Upper lobe of right lung (tissue), 1 donor: ENCODE measurements around the gene G3BP2. TPM values are rescaled to one million over a fixed set of nuclear protein-coding genes. Genes with fewer than 3 reads are reported as not detected.

Experiments
- ATAC-seq: fragments of 200-7000 bp; cut with Tn5 transposase; one replicate; pipeline ENCODE4 v1.9.1; 2020; ENCODE audit warnings: mild to moderate bottlenecking, moderate library complexity
- DNase-seq: peaks from one replicate; pipeline ENCODE4 v3.0.0-alpha.2; 2020
- H3K27ac ChIP-seq: fragments of 200-600 bp; one replicate; pipeline ENCODE4 v1.8.0; 2022
- H3K27me3 ChIP-seq: fragments of 200-600 bp; one replicate; pipeline ENCODE4 v1.8.0; 2022; ENCODE audit warnings: mild to moderate bottlenecking
- H3K36me3 ChIP-seq: fragments of 200-600 bp; one replicate; pipeline ENCODE4 v1.8.0; 2022
- H3K4me1 ChIP-seq: fragments of 200-600 bp; one replicate; pipeline ENCODE4 v1.8.0; 2022
- H3K4me3 ChIP-seq: fragments of 200-600 bp; one replicate; pipeline ENCODE4 v1.8.0; 2022; ENCODE audit warnings: mild to moderate bottlenecking
- H3K9me3 ChIP-seq: fragments of 200-600 bp; one replicate; pipeline ENCODE4 v1.8.0; 2022
- intact Hi-C: fragments of 100-400 bp; cut with DNase I; formaldehyde crosslinking; loops from one replicate; pipeline ENCODE4 v1.11.0; 2022
- total RNA-seq: library from RNA; stranded (reverse); fragmentation: NEBNext Ultra II Directional; extraction: Animal tissue kit (Norgen Biotek cat#: 25700); gene quantifications from one replicate; pipeline ENCODE4 v1.2.1, GENCODE V29; 2021
- TF ChIP-seq, protein P1 (sequence below): fragments of 200-600 bp; IDR thresholded peaks from one replicate; pipeline ENCODE4 v1.8.0; 2022; ENCODE audit warnings: antibody characterized with exemption
- donor health status: DM: no; HTN: yes; CAD: no; lungs with severe emphysema.

The G3BP2 gene
- total RNA-seq, 1 donor from 2014 or later, result 102 TPM

DNA sequence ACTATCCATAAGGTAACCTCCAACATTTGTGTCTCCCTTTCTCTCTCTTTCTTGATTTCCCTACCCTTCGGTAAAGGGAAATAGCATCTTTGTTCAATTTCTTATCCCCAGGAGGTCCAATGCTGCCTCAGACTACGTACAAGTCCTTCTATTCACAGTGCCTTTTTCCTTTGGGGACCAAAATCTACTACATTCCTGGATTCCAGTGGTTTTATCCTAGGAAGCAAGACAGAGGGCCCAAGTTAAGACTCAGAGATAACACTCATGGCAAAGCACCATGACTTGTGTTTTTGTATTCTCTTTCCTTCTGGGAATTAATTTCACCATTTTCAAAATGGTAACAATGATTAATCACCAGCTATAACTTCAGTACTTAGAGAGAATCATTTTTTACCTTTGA, 10.6 kb downstream of the G3BP2 start:
- DNase-seq, result no peak
- no peak overlapping the region for H3K4me3 ChIP-seq
- no peak overlapping the region for H3K27ac ChIP-seq
- ATAC-seq, result no peak
- peaks cover 25% of the 10 kb centered on the region for H3K4me1 ChIP-seq
- no peaks in the 10 kb centered on the region for H3K9me3 ChIP-seq
- no peaks in the 10 kb centered on the region for H3K27me3 ChIP-seq
- H3K36me3 ChIP-seq, result peaks cover 24% of the 10 kb centered on the region
- TF ChIP-seq, protein P1, sequence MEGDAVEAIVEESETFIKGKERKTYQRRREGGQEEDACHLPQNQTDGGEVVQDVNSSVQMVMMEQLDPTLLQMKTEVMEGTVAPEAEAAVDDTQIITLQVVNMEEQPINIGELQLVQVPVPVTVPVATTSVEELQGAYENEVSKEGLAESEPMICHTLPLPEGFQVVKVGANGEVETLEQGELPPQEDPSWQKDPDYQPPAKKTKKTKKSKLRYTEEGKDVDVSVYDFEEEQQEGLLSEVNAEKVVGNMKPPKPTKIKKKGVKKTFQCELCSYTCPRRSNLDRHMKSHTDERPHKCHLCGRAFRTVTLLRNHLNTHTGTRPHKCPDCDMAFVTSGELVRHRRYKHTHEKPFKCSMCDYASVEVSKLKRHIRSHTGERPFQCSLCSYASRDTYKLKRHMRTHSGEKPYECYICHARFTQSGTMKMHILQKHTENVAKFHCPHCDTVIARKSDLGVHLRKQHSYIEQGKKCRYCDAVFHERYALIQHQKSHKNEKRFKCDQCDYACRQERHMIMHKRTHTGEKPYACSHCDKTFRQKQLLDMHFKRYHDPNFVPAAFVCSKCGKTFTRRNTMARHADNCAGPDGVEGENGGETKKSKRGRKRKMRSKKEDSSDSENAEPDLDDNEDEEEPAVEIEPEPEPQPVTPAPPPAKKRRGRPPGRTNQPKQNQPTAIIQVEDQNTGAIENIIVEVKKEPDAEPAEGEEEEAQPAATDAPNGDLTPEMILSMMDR, result no peak
- intact Hi-C loops, result no loop called here

DNA sequence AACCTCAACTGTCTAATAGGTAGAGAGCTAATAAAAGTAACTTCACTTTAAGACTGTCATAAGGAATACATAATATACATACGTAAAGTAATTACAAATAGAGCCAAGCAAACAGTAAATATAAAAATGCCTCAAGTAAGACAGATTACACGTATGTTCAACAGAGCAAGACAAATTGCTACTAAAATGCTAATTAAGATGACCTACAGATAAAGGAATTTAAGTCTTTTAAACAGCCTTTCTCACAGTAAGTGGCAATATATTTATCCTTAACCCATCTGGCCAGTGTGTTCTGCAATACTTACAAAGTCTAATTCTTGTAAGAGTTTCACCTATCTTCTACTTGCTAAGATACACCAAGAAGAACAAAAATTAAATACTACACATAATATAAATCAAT, 12.7 kb downstream of the G3BP2 start:
- H3K4me3 ChIP-seq, result no peak overlapping the region
- H3K27ac ChIP-seq, result no peak overlapping the region
- TF ChIP-seq, protein P1, result no peak
- ATAC-seq (no peak), DNase-seq (no peak)
- no peaks in the 10 kb centered on the region for H3K27me3 ChIP-seq
- peaks cover 13% of the 10 kb centered on the region for H3K4me1 ChIP-seq
- no peaks in the 10 kb centered on the region for H3K9me3 ChIP-seq
- peaks cover 45% of the 10 kb centered on the region for H3K36me3 ChIP-seq
- intact Hi-C loops, result no loop called here

DNA sequence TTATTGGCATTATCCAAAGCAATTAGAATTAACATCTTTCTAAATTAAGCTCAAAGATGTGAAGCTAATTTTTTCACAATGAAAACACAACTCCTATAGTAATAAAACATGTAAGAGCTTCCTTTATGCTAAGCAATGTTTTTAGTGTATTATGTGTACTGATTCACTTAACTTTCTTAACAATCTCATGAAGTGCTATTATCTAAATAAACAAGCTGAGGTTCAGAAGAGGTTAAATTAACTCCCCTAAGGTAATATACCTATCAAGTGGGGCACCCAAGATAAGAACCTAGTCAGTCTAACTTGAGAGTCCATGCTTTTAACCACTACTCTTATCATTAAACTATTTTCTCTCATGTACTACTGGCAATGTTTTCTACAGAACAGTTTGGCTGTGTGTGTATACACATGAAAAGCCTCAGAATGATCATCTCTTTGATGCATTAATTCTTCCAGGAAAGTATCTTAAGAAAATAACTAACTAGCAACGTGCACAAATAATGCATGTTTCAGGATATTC, 13.6 kb downstream of the G3BP2 start:
- H3K4me1 ChIP-seq, result peaks cover 13% of the 10 kb centered on the region
- no peaks in the 10 kb centered on the region for H3K27me3 ChIP-seq
- TF ChIP-seq, protein P1, result no peak
- intact Hi-C loops, result no loop called here
- ATAC-seq (no peak), DNase-seq (no peak)
- peaks cover 54% of the 10 kb centered on the region for H3K36me3 ChIP-seq
- no peak overlapping the region for H3K4me3 ChIP-seq
- no peaks in the 10 kb centered on the region for H3K9me3 ChIP-seq
- no peak overlapping the region for H3K27ac ChIP-seq

DNA sequence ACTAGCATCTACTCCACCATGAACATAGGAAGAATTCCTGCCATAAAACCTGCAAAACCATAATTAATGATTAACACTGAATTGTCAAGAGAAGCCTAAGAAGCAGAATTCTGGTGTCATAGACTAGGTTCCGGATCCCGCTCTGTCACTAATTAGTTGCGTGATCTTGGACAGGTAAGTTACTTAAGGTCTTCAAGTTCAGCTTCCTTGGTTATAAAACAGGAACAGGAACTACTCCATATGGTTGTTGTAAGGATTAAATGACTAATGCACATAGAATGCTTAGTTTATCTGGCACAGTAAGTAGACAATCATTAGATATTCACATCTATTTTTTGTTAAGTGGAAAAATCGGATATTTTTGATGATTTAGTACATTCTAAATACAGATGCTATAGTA, 14.3 kb downstream of the G3BP2 start:
- Histone ChIP-seq H3K27ac (no peak overlapping the region), H3K9me3 (no peaks in the 10 kb centered on the region), H3K36me3 (peaks cover 61% of the 10 kb centered on the region), H3K4me3 (no peak overlapping the region), H3K4me1 (peaks cover 13% of the 10 kb centered on the region), H3K27me3 (no peaks in the 10 kb centered on the region)
- DNase-seq (no peak), ATAC-seq (no peak)
- intact Hi-C loops, result no loop called here
- TF ChIP-seq, protein P1, result no peak

DNA sequence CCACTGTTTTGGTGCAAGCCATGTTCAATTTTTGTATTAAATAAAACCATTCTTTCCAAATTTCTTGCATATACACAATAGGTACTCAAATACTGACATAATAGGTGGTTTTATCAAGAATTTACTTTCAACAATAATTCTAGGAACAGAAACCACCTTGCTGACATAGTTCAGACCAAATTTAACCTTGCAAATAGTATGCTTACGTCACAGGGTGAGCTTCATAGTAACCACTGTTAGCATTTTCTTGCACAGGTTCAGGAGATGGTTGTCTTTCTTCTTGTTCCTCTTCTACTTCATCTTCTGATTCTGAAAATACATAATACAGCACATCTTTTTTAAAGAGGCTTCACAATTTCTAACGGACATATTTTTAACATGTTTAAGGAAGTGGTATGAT, 17.6 kb downstream of the G3BP2 start:
- intact Hi-C loops, result no loop called here
- Histone ChIP-seq H3K27ac (no peak overlapping the region), H3K9me3 (no peaks in the 10 kb centered on the region)

More for the DNA sequence above, 17.6 kb downstream of the G3BP2 start:
- Histone ChIP-seq H3K4me3 (no peak overlapping the region), H3K27me3 (no peaks in the 10 kb centered on the region), H3K4me1 (peaks cover 16% of the 10 kb centered on the region), H3K36me3 (peaks cover 65% of the 10 kb centered on the region)
- TF ChIP-seq, protein P1, result no peak
- DNase-seq (no peak), ATAC-seq (no peak)
